OCI-LY3 (cell line): ENCODE data around the gene LRRC19.

Source experiments
- EZH2phosphoT487 ChIP-seq: fragments of 200-600 bp; shearing (Covaris generic); IDR thresholded peaks from 2 replicates; pipeline ENCODE4 v1.6.1; 2018; ENCODE audit warnings: antibody characterized with exemption, mixed run types, low read depth
- TF ChIP-seq, protein P1 (sequence below): fragments of 200-600, 300-600 bp; sonication (generic); IDR thresholded peaks from 2 replicates; pipeline ENCODE4 v1.5.1; 2014; ENCODE audit warnings: antibody characterized with exemption, low read length, low read depth

- TF ChIP-seq, protein P1, sequence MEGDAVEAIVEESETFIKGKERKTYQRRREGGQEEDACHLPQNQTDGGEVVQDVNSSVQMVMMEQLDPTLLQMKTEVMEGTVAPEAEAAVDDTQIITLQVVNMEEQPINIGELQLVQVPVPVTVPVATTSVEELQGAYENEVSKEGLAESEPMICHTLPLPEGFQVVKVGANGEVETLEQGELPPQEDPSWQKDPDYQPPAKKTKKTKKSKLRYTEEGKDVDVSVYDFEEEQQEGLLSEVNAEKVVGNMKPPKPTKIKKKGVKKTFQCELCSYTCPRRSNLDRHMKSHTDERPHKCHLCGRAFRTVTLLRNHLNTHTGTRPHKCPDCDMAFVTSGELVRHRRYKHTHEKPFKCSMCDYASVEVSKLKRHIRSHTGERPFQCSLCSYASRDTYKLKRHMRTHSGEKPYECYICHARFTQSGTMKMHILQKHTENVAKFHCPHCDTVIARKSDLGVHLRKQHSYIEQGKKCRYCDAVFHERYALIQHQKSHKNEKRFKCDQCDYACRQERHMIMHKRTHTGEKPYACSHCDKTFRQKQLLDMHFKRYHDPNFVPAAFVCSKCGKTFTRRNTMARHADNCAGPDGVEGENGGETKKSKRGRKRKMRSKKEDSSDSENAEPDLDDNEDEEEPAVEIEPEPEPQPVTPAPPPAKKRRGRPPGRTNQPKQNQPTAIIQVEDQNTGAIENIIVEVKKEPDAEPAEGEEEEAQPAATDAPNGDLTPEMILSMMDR, result no peak
- TF ChIP-seq EZH2phosphoT487, result no peak
Measured at GRCh38 chr9:26949637-26950069, 55.8 kb downstream of the LRRC19 start.
